NCI-H510A (cell line): ENCODE measurements around the gene MAB21L1.

Source experiments
- DNase-seq: peaks from one replicate; lab custom pipeline; 2025; lab: John Stamatoyannopoulos, UW

The MAB21L1 gene

DNA sequence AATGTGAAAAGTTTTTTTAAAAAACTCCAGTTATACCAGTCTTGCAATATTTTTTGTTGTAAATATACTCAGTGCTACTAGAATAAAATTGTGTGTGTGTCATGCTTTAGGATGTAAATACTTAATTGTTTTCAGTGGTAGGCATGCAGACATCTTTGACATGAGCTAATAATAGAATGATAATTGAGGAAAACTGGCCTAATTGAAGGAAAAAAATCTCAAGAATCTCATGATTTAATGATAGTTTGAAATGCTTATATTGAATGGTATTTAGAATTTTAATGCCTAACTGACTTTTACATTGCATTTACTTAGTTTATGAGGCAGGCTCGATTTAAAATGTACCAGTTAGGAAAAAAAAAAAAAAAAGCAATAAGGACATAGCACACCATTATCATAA lies 3.2 kb upstream of the MAB21L1 start:
- DNase-seq, result no peak

DNA sequence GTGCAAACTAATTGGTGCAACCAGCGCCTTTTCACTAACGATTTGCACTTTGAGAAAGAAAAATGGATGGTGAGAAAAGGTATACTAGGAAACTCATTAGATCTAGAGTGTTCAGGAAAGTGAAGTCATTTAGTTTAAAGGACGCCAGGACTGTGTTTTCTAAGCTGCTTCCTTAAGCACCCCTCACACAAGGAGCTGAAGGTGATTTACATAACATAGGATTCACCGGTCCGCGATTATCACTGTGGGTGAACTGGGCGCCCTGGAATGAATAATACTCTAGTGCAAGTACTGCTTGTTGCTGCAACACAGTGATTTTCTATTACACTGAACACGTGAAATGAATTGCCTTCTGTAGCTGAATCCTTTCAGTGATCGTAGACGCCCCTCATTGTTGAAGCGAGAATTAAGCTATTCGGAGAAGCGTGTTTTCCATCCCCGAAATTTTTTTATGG lies 2.6 kb upstream of the MAB21L1 start:
- DNase-seq, result no peak

GRCh38 chr13:35478271-35479037 lies 2.0 kb upstream of the MAB21L1 start:
- DNase-seq, result no peak

GRCh38 chr13:35477386-35477946 lies 977 bp upstream of the MAB21L1 start:
- no peak for DNase-seq

DNA sequence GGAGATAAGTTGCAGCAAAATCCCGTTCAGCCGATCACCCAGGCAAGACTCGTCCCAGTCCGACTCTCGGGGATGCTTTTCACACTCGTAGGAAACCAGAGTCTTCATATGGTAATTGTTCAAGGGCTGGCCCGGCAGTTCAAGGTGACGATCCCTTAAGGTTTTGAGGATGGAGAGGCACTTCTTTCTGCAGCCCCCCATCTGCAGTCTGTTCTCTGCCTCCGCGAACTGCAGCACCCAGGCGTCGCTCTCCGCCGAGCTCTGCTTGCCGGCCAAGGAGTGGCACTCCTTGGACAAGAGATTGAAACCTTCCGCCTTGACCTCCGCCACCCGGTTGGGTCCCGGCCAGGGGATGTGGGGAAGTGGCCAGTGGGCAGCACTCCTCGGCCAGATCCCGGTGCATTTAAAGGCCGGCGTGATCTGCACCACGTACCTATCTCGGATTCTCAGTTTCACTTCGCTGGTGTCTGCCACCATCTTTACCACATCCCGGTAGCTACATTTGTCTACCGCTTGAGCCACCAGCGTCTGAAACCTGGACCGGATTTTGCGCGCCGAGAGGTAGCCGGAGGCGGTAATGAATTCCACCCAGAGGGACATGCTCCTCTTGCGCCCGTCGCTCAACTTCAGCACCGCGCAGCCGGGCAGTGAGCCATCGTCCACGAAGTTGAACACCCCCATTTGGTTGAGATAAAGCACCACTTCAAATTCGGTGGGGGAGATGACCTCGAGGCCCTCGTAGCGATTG lies 1.1 kb downstream of the MAB21L1 start:
- DNase-seq, result no peak

DNA sequence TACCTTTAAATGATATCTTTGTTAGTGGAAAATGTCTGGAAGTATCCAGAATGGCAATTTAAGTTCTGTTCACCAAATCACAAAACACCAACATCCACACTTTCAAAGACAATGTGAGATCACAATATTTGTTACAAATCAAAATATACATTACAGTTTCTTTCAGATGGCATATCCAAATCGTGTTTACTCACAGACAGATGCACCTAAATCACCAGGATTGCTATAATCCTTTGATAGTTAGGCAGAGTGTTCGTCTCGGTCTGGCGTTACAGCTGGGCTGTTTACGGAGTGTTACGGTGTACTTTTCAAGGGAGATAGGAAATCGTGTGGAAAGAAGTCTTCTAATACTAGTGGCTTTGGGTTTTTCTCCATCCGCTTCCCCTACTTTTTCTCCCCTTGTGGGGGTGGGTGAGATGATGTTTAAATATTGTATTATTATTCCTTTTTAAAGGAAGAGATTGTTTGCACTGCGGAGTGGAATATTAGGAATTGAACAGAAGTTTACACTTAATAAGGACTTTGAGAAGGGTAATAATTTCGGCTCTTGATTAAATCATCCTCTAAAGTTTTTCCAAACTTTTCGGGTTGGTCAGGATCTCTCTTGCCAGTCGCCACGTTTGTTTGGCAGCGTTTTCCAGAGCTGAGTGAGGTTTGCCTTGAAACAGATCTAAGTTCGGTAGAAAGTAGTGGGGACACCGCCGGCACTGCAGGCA lies 1.8 kb downstream of the MAB21L1 start:
- no peak for DNase-seq

DNA sequence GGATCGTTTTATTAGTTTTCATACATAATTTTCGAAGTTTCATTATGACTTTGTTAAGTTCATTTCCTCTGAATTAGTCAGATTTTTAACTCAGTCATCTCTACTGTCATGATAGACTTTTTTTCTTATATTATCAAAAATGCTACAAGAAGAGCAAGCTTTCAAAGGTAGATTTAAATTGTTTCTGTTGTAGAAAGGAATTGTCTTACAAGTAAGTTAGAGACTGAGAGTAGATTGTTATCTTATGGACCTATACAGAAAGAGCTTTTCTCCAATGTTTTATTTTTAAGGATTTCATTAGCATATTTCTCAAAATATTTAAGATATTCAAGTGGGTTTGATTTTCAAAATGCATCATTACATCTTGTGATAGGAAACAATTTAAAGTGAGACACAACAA lies 2.7 kb downstream of the MAB21L1 start:
- no peak for DNase-seq

DNA sequence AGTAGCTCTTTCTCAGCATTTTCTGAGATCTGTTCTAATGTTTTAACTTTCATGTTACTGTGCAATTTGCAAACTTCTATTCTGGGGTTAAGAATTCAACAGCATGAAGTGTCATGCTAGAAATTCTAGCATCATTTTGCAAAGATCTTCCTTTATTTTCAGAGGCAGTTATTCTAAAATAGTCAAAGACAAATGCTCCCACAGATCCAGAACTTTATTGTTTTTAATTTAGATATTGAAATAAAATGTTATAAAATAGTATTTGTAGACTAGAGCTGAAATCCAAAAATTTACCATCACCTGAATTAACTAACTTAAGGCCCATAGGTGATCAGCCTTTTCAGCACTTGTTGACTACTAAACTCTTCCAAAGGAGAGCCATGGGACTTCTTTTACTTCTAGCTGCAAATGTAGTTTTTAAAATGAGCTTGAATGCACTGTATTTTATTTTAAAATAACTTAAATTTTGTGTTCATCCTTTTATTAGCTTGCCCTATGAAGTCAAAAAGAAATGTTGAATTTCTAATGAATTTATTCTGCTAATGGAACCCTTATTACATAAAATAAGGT lies 3.2 kb downstream of the MAB21L1 start:
- no peak for DNase-seq

- no peak for DNase-seq
Observed at GRCh38 chr13:35472323-35472881, 4.1 kb downstream of the MAB21L1 start.

DNA sequence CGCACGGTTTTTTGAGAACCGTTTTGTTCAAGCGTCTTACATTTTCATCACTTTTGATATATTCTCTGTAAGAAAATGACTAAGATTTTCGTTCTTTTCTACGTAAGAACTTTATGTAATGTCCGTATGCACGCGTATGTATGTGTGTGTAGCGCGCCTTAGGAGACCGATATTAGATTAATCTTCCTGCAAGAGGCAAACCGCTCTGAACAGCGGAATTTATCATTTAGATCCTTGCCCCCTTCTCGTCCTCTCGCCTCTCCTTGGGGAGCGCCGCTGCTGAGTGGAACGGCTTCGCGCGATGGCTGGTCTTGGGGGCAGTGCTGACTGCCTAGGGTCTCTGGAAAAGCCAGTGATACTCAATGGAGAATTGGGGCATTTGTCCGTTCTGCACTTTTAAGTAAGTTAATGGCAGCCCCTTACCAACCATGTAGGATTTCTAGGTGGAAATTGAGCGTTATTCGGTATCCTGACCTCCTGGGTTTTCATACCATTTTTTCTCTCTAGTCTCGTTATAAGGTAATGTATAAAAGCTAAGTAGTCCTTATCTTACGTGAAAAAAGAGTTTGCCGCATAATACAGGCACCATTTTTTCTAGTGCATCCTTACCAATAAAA lies 4.7 kb downstream of the MAB21L1 start:
- no peak for DNase-seq

DNA sequence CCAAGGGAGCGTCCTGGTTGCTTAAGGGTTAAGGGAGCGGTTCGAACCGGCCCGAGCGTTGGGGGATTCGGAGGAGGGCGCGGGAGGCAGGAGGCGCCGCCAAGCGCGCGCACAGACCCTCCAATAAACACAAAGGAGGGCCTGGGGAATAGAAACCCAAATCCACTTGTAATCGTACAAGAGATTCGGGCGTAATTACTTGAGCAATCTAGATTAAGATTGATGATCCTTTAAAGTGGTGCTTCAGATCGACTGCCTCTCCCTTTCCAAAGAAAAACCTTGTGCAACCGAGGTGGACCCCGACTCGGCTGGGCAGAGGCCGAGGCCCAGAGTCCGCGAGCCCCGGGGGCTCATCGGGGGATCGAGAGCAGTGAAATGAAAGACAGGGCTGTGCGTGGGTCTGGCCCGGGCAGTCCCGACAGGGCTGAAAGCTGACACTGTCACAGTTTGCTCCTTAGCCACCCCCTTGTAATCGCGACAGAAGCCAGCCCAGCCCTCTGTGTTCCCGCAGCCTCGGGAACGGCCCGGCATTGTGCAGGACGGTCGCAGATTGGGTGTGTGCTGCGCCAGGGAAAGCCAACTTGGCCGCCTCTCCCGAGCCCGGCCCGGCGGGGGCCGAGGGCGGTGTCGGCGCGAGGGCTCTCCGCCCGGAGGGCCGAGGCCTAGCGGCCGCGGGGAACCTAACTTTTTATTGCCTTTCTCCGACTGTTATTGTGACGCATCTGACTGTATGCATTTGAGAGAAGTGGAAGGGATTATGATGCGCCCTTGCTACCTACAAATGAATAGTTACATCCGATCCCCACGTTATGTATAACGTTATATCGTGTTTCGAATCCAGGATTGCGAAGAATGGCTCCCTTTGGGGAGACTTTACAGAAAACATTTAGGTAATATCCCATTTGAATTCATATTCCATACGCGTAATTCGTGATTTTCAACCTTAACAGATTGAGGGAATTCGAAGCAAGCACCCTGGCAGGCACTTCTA lies 5.5 kb downstream of the MAB21L1 start:
- DNase-seq, result no peak

- DNase-seq, result no peak
Observed at GRCh38 chr13:35469806-35470525, 6.5 kb downstream of the MAB21L1 start.

- DNase-seq, result no peak
Observed at GRCh38 chr13:35468195-35468594, 8.3 kb downstream of the MAB21L1 start.

DNA sequence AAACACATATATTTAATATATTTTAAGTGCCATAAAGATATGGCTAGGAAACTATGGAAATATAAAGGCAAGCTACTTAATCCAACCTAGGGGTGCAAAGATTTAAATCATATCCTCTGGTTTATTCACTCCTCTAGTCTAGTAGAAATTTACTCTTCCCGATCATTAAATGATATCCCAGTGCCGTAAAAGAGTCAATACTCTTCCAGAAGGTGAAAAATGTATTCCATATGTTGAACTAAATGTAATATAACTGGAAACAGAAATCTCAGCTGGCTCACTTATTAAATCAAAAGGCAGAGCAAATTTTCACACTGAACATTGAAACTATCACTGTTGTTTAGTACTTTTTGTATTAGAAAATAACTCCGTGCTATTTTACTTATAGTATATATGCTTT lies 11.1 kb downstream of the MAB21L1 start:
- DNase-seq, result no peak

DNA sequence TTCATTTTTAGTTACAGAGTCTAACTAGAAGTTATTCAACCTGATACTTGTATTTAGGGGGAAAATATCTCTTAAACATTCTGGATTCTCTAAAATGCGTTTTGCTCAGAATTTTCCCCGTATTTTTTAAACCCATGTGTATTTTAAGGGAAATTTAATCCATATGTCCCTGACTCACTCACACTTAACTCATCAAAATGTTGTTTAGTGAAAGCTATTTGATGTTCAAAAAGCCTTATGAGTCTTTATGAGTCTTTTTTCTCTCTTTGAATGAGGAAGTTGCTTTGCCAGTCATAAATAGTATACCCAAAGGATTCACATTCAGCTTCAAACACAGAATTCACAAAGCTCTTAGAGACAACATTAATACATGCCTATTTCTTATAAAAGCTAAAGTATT lies 16.4 kb downstream of the MAB21L1 start:
- no peak for DNase-seq

GRCh38 chr13:35457258-35457657 lies 19.2 kb downstream of the MAB21L1 start:
- no peak for DNase-seq

GRCh38 chr13:35455022-35455421 lies 21.5 kb downstream of the MAB21L1 start:
- DNase-seq, result no peak

- no peak for DNase-seq
Observed at GRCh38 chr13:35449821-35450220, 26.7 kb downstream of the MAB21L1 start.

DNA sequence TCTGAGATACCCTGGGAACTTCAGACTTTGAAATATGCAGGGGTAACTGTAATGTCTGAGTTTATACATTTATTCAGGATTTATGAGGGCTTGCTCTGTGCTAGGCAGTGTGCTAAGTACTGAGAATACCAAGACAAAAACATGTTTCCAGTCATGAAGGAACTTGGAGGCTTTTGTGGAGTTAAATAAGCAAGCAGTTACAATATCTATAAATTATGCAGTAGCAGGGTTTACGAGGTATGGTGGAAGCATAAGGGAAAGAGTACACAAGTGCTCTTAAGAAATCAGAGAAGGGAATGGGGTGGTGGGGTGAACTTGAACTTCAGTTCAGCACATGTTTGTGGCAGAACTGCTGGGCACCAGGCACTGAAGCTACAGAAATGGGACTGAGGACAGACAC lies 28.0 kb downstream of the MAB21L1 start:
- no peak for DNase-seq
